ENCODE results near the gene ACTA2. TPM values are rescaled to one million over a fixed set of nuclear protein-coding genes. Genes with fewer than 3 reads are reported as not detected.

The ACTA2 gene
- total RNA-seq, 4 donors from 2014 or later = 5,887 to 9,086 (median 7,887) TPM

DNA sequence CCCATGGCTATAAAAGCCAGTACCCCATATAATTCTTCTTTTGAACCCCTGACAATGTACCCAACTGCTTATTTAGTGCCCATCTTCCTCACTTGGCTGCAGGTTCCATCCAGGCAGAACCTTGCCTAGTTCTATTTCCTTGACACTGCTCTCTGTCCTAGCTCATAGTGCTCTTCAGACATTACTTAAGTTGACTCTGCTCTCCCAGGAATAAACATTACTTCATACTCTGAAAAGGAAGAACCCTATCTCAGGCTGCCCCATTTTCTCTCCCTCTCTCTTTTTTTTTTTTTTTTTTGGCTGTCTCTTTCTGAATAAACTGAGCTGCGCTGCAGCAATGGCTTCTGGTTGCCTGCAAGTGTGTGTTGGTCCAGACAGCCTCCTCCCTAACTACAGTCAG lies 21.0 kb downstream of the ACTA2 start:
- Histone ChIP-seq H3K4me3 (no peak overlapping the region), H3K27me3 (no peaks in the 10 kb centered on the region), H3K36me3 (peaks cover 3 to 24% of the 10 kb centered on the region in 2 donors), H3K27ac (peak overlapping the region in 3 of 4 donors; percentile 75 to 85 (median 83)), H3K4me1 (peaks cover 12 to 50% (median 12%) of the 10 kb centered on the region in 3 donors), H3K9me3 (no peaks in the 10 kb centered on the region)
- TF ChIP-seq EP300 (IDR thresholded peaks at IDR 0.05) = no peak
- WGBS, 2 donors (ENCODE audit: low coverage in 1 of 2) = 17 to 38% methylated on average over 1 of the region's 1 CpG
- peak; percentile 36 for ATAC-seq

DNA sequence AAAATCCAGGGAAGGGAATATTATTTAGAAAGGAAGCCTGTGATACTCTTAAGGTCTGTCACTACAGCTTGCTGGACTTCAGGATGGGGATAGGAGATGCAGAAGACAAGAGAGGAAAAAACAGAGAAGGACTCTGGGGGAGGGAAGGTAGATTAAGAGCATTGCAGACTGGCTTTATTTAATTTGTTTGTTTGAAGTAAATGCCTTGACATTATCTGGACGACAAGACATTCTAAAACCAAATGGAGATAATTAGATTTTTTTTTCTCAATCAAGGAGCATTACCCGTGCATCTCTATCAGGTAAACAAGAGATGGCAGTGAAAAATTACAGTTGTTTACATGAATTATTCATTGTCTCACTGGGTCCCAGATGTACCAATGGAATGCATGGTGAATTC lies 24.3 kb downstream of the ACTA2 start:
- TF ChIP-seq EP300 (IDR thresholded peaks at IDR 0.05) = no peak
- no peak for TF ChIP-seq POLR2A (IDR thresholded peaks at IDR 0.05)
- no peak overlapping the region for H3K27ac ChIP-seq
- no peaks in the 10 kb centered on the region for H3K9me3 ChIP-seq
- 57 to 63% methylated on average over 2 of the region's 2 CpGs for WGBS, 2 donors (ENCODE audit: low coverage in 1 of 2)
- H3K4me1 ChIP-seq = peaks cover 9 to 44% (median 10%) of the 10 kb centered on the region in 3 donors
- H3K4me3 ChIP-seq = no peak overlapping the region
- no peak for ATAC-seq
- H3K27me3 ChIP-seq = no peaks in the 10 kb centered on the region
- H3K36me3 ChIP-seq = no peaks in the 10 kb centered on the region

DNA sequence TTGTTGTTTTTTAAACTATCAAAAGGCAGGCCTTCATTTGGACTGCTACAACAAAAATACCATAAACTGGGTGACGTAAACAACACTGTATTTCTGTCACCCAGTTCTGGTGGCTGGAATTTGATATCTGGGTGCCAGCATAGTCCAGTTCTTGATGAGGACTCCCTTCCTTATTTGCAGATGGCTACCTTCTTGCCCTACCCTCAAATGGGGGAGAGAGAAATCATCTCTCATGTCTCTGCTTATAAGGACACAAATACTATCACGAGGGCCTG lies 25.2 kb downstream of the ACTA2 start:
- no peak overlapping the region for H3K4me3 ChIP-seq
- H3K27ac ChIP-seq = peak overlapping the region; percentile 21 to 73 (median 51)
- no peak for ATAC-seq
- no peak for TF ChIP-seq POLR2A (IDR thresholded peaks at IDR 0.05)
- TF ChIP-seq, protein P1, sequence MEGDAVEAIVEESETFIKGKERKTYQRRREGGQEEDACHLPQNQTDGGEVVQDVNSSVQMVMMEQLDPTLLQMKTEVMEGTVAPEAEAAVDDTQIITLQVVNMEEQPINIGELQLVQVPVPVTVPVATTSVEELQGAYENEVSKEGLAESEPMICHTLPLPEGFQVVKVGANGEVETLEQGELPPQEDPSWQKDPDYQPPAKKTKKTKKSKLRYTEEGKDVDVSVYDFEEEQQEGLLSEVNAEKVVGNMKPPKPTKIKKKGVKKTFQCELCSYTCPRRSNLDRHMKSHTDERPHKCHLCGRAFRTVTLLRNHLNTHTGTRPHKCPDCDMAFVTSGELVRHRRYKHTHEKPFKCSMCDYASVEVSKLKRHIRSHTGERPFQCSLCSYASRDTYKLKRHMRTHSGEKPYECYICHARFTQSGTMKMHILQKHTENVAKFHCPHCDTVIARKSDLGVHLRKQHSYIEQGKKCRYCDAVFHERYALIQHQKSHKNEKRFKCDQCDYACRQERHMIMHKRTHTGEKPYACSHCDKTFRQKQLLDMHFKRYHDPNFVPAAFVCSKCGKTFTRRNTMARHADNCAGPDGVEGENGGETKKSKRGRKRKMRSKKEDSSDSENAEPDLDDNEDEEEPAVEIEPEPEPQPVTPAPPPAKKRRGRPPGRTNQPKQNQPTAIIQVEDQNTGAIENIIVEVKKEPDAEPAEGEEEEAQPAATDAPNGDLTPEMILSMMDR (IDR thresholded peaks at IDR 0.05) = no peak
- TF ChIP-seq POLR2AphosphoS5 (IDR thresholded peaks at IDR 0.05) = no peak
- TF ChIP-seq EP300 (IDR thresholded peaks at IDR 0.05) = no peak
- 43 to 56% methylated on average over 1 to 2 of the region's 2 CpGs for WGBS, 2 donors (ENCODE audit: low coverage in 1 of 2)
- no peaks in the 10 kb centered on the region for H3K27me3 ChIP-seq
- H3K36me3 ChIP-seq = no peaks in the 10 kb centered on the region
- peaks cover 8 to 36% (median 9%) of the 10 kb centered on the region in 3 donors for H3K4me1 ChIP-seq
- no peaks in the 10 kb centered on the region for H3K9me3 ChIP-seq

DNA sequence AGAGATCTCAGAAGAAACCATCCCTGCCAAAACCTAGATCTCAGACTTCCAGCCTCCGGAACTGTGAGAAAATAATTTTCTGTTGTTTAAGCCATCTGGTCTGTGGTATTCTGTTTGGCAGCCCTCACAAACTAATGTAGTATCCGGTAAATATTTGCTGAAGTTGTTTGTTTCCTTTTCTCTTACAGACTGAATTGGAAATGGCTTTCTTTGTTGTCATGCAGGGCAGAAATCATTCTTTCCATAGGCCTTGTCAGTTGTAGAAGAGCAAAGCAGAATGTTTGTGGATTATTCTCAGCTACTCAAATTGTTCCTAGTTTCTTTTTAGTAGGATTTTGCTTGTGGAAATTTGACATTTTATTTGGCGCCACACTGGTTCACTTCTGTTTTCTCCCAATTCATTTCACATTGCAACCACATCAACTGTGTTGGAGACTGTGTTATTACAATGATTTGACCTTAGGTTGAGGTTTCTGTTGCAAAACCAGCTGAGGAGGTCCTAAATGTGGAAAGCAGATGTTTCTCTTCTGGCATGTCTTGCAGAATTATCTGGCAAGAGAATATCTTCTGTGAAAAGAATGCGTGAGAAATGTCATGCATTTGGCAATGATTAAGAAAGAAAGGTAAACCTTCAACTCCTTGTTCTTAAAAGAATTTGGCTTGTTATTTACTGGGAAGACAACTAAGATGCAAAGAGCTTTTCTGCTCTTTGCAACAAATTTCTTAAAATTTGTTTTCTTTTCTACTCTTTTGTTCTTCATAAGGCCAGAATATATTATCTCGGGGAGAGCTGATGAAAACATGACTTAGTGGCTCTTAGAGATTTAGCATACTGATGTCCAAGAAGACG lies 25.8 kb downstream of the ACTA2 start:
- no peaks in the 10 kb centered on the region for H3K27me3 ChIP-seq
- H3K4me3 ChIP-seq = peak overlapping the region in 1 of 2 donors; percentile 3
- H3K27ac ChIP-seq = peak overlapping the region; percentile 43 to 73 (median 61)
- H3K9me3 ChIP-seq = no peaks in the 10 kb centered on the region
- ATAC-seq = peak; percentile 75
- 16 to 22% methylated on average over 6 of the region's 6 CpGs for WGBS, 2 donors (ENCODE audit: low coverage in 1 of 2)
- TF ChIP-seq POLR2A (IDR thresholded peaks at IDR 0.05) (no peak), EP300 (IDR thresholded peaks at IDR 0.05) (no peak), POLR2AphosphoS5 (IDR thresholded peaks at IDR 0.05) (peak; percentile 64)
- TF ChIP-seq, protein P1 (IDR thresholded peaks at IDR 0.05) = no peak
- H3K4me1 ChIP-seq = peaks cover 3 to 30% (median 7%) of the 10 kb centered on the region in 3 donors
- no peaks in the 10 kb centered on the region for H3K36me3 ChIP-seq

DNA sequence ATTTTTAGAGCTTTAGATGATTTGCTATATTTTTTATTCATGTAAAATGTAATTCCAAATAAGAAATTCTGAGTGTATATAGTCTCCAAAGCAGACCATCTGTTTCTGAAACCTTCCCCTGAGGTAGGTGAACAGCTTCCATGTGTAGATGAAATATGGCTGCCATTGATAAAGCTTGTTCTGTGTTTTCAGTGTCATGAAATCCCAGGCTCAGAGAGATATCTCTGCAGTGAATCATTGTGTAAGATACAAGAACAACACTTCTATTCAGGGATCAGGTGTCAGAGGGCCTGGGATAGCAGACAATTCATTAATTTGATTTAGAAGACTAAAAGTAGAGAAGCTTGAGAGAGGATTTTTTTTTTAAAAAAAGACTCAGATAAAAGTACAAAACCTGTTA lies 29.1 kb downstream of the ACTA2 start:
- Histone ChIP-seq H3K4me1 (peaks cover 10 to 49% (median 14%) of the 10 kb centered on the region in 3 donors), H3K36me3 (no peaks in the 10 kb centered on the region), H3K4me3 (no peak overlapping the region), H3K9me3 (no peaks in the 10 kb centered on the region), H3K27me3 (no peaks in the 10 kb centered on the region), H3K27ac (no peak overlapping the region)
- no peak for TF ChIP-seq POLR2A (IDR thresholded peaks at IDR 0.05)
- no peak for TF ChIP-seq EP300 (IDR thresholded peaks at IDR 0.05)
- TF ChIP-seq POLR2AphosphoS5 (IDR thresholded peaks at IDR 0.05) = no peak
- TF ChIP-seq, protein P1 (IDR thresholded peaks at IDR 0.05) = no peak
- no peak for ATAC-seq

DNA sequence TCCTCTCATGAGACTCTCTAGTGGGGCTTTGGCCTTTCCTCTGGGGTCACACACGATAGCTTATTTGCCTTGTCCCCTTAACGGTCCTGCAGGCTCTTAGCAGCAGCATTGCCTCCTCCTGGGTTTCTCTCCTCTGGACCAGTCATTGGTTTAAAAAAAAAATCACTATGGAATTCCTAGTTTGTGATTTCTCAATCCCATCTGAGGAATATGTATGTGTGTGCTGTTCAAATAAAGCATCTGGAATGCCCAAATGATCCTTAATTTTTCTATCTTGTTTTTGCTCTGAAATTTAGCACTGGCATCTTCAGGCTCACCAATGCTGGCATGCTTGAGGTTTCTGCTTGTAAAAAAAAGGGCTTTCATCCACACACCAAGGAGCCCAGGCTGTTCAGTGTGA lies 30.5 kb downstream of the ACTA2 start:
- TF ChIP-seq EP300 (IDR thresholded peaks at IDR 0.05) = no peak
- TF ChIP-seq POLR2AphosphoS5 (IDR thresholded peaks at IDR 0.05) = no peak
- TF ChIP-seq, protein P1 (IDR thresholded peaks at IDR 0.05) = no peak
- TF ChIP-seq POLR2A (IDR thresholded peaks at IDR 0.05) = no peak
- no peak for ATAC-seq
- Histone ChIP-seq H3K4me3 (no peak overlapping the region), H3K9me3 (no peaks in the 10 kb centered on the region), H3K27me3 (no peaks in the 10 kb centered on the region), H3K4me1 (peaks cover 8 to 42% (median 14%) of the 10 kb centered on the region in 3 donors), H3K27ac (no peak overlapping the region), H3K36me3 (no peaks in the 10 kb centered on the region)
- 70 to 85% methylated on average over 2 of the region's 2 CpGs for WGBS, 2 donors (ENCODE audit: low coverage in 1 of 2)
